A549 (cell line): Measurements from ENCODE around the gene BICD2. TPM values are rescaled to one million over a fixed set of nuclear protein-coding genes. Genes with fewer than 3 reads are reported as not detected.

Experiments used
- ATAC-seq, 2 experiments: fragments of 200-7000 bp in 1 of 2; fragments of >200 bp in 1 of 2; cut with Nextera tagmentation in 1 of 2; cut with Tn5 transposase in 1 of 2; 3 replicates each; pipeline versions ENCODE4 v1.8.0 to v1.9.1; 2018 to 2020; ENCODE audit warnings: mild to moderate bottlenecking in 1 of 2, moderate library complexity in 1 of 2
- CTCF ChIA-PET: fragments of 300-600 bp; sonication (Branson Sonifier 250); formaldehyde crosslinking; extraction: SDS; loops from one replicate; lab custom pipeline; 2021; ENCODE audit warnings: antibody characterized with exemption, inconsistent platforms; lab: Yijun Ruan, JAX
- POLR2A ChIA-PET: fragments of 350-600 bp; formaldehyde crosslinking; extraction: SDS; loops from one replicate; lab custom pipeline; 2021; ENCODE audit warnings: antibody characterized with exemption, inconsistent platforms; lab: Yijun Ruan, JAX
- DNase-seq, 2 experiments: peaks; one replicate each; pipeline versions ENCODE4 v3.0.0 to v3.0.0-alpha.2; 2011 to 2016; ENCODE audit warnings: low read depth in 1 of 2, low spot score in 1 of 2
- FAIRE-seq: peaks from 2 replicates; lab custom pipeline; 2011; peaks lifted over from hg19 to GRCh38; lab: Jason Lieb, UNC
- H3K27ac ChIP-seq, 2 experiments: fragments of >200 bp; sonication (Bioruptor Twin); formaldehyde crosslinking; 3 replicates each; pipeline ENCODE4 v1.5.1; 2016 to 2017
- H3K4me1 ChIP-seq: fragments of >200 bp; sonication (Bioruptor Twin); formaldehyde crosslinking; 3 replicates; pipeline ENCODE4 v1.6.1; 2016
- H3K4me2 ChIP-seq: fragments of >200 bp; sonication (Bioruptor Twin); formaldehyde crosslinking; 3 replicates; pipeline ENCODE4 v1.6.1; 2016
- H3K4me3 ChIP-seq: fragments of >200 bp; sonication (Bioruptor Twin); formaldehyde crosslinking; 3 replicates; pipeline ENCODE4 v1.5.1; 2016
- H3K9me3 ChIP-seq: fragments of >200 bp; sonication (Bioruptor Twin); formaldehyde crosslinking; 3 replicates; pipeline ENCODE4 v1.6.1; 2016
- ATOH8 ChIP-seq: fragments of 250-450 bp; sonication (Bioruptor Pico); IDR thresholded peaks from 2 replicates; pipeline ENCODE4 v1.5.0; 2020; ENCODE audit warnings: low read depth, mild to moderate bottlenecking, moderate library complexity
- BCL3 ChIP-seq: fragments of >200 bp; sonication (Bioruptor Twin); formaldehyde crosslinking; IDR thresholded peaks from 3 replicates; pipeline ENCODE4 v1.6.1; 2016
- CBX2 ChIP-seq: fragments of 200-600 bp; sonication (generic); IDR thresholded peaks from 2 replicates; pipeline ENCODE4 v1.6.1; 2016; ENCODE audit warnings: low read depth, mild to moderate bottlenecking, borderline replicate concordance
- CHD2 ChIP-seq: fragments of 150-350 bp; IDR thresholded peaks from 2 replicates; pipeline ENCODE4 v1.6.1; 2014; ENCODE audit warnings: low read length; ENCODE audit not compliant: partially characterized antibody
- CHD4 ChIP-seq: fragments of 200-600 bp; sonication (generic); IDR thresholded peaks from 2 replicates; pipeline ENCODE4 v1.6.1; 2016; ENCODE audit warnings: antibody characterized with exemption, mild to moderate bottlenecking, borderline replicate concordance
- EHMT2 ChIP-seq: fragments of 200-600 bp; sonication (generic); IDR thresholded peaks from 2 replicates; pipeline ENCODE4 v1.6.1; 2016; ENCODE audit warnings: antibody characterized with exemption, low read depth, mild to moderate bottlenecking, moderate library complexity
- ELK1 ChIP-seq: fragments of 150-350 bp; IDR thresholded peaks from 2 replicates; pipeline ENCODE4 v1.6.1; 2014; ENCODE audit warnings: low read depth, mild to moderate bottlenecking, low read length
- EP300 ChIP-seq, 2 experiments: fragments of >200 bp; sonication (Bioruptor Twin); formaldehyde crosslinking; IDR thresholded peaks; 2 replicates in 1 of 2; 3 replicates in 1 of 2; pipeline ENCODE4 v1.6.1; 2016 to 2017
- ESRRA ChIP-seq: fragments of 150-350 bp; IDR thresholded peaks from 2 replicates; pipeline ENCODE4 v1.6.1; 2014; ENCODE audit warnings: mild to moderate bottlenecking, low read length, borderline replicate concordance
- HMGXB4 ChIP-seq: fragments of 250-450 bp; sonication (Bioruptor Pico); IDR thresholded peaks from 2 replicates; pipeline ENCODE4 v1.5.0; 2021; ENCODE audit warnings: mild to moderate bottlenecking, moderate library complexity, borderline replicate concordance
- HOXA7 ChIP-seq: fragments of 250-450 bp; sonication (Bioruptor Pico); IDR thresholded peaks from 2 replicates; pipeline ENCODE4 v1.5.0; 2020; ENCODE audit warnings: mild to moderate bottlenecking, moderate library complexity
- JUN ChIP-seq, 2 experiments: fragments of >200 bp; sonication (Bioruptor Twin); formaldehyde crosslinking; IDR thresholded peaks; 2 replicates in 1 of 2; 3 replicates in 1 of 2; pipeline ENCODE4 v1.6.1; 2016 to 2017
- JUNB ChIP-seq: fragments of >200 bp; sonication (Bioruptor Twin); formaldehyde crosslinking; IDR thresholded peaks from 2 replicates; pipeline ENCODE4 v1.6.1; 2016
- MYC ChIP-seq: IDR thresholded peaks from 2 replicates; pipeline ENCODE4 v1.6.1; 2012; ENCODE audit warnings: mild to moderate bottlenecking, inconsistent platforms, low read length, improper control_type of control experiment, borderline replicate concordance
- PBX3 ChIP-seq: IDR thresholded peaks from 2 replicates; pipeline ENCODE4 v1.6.1; 2012
- POLR2A ChIP-seq: IDR thresholded peaks from 2 replicates; pipeline ENCODE4 v1.6.1; 2012; ENCODE audit warnings: mild to moderate bottlenecking, low read length
- POLR2AphosphoS2 ChIP-seq: conservative IDR thresholded peaks from 2 replicates; pipeline ENCODE4 v1.6.1; 2012; ENCODE audit warnings: low read length, improper control_type of control experiment, inconsistent platforms
- RAD21 ChIP-seq, 2 experiments: fragments of >200 bp in 1 of 2; sonication (Bioruptor Twin) in 1 of 2; formaldehyde crosslinking in 1 of 2; IDR thresholded peaks in 1 of 2; conservative IDR thresholded peaks in 1 of 2; 2 replicates in 1 of 2; 3 replicates in 1 of 2; pipeline ENCODE4 v1.6.1; 2012 to 2018; ENCODE audit warnings: inconsistent platforms in 1 of 2
- RARB ChIP-seq: fragments of 250-450 bp; sonication (Bioruptor Pico); IDR thresholded peaks from 2 replicates; pipeline ENCODE4 v1.8.0; 2021; ENCODE audit warnings: mild to moderate bottlenecking, moderate library complexity
- RFX5 ChIP-seq: fragments of 450-650 bp; IDR thresholded peaks from 2 replicates; pipeline ENCODE4 v1.7.1; 2014; ENCODE audit warnings: antibody characterized with exemption, mild to moderate bottlenecking, moderate library complexity
- SREBF2 ChIP-seq: fragments of 450-650 bp; IDR thresholded peaks from 2 replicates; pipeline ENCODE4 v1.6.1; 2014; ENCODE audit warnings: mild to moderate bottlenecking, moderate library complexity
- ZSCAN20 ChIP-seq: fragments of 250-450 bp; sonication (Bioruptor Pico); IDR thresholded peaks from 2 replicates; pipeline ENCODE4 v1.8.0; 2022; ENCODE audit warnings: mild to moderate bottlenecking, moderate library complexity
- WGBS: methylation state at CpG from one replicate; pipeline ENCODE4 v1.1.6; 2017; ENCODE audit errors: missing lambda C conversion rate; 5-methylcytosine and 5-hydroxymethylcytosine counted together
- polyA plus RNA-seq, 4 experiments: library from polyadenylated mRNA; depleted of rRNA in 3 of 4; stranded (reverse); fragments of >200 nt; fragmentation: RNase III in 1 of 4; extraction: RNeasy Plus Mini Kit Qiagen cat#74134 plus additional on column Dnase treatment in 1 of 4; gene quantifications; 2 replicates in 3 of 4; 3 replicates in 1 of 4; pipeline ENCODE4 v1.2.3, GENCODE V29; 2011 to 2017

The BICD2 gene
- polyA plus RNA-seq, 2 of the 4 experiments (the other 2 are of a cell fraction), result 10.2 to 26.1 TPM

GRCh38 chr9:92774274-92774673 is 9.6 kb upstream of the BICD2 start:
- ChIA-PET CTCF (interaction anchor here (0.9 to 2.9 kb wide), 4 partner anchors 11 to 35 kb away, joined by 3 to 17 read pairs (median 5); no protein-coding TSS in a partner anchor), POLR2A (no interaction called here)
- Histone ChIP-seq H3K4me2 (no peak overlapping the region), H3K9me3 (peaks cover 6% of the 10 kb centered on the region; the same call in 1 of the 3 replicates), H3K4me3 (no peak overlapping the region), H3K27ac (no peak overlapping the region), H3K4me1 (no peaks in the 10 kb centered on the region)
- DNase-seq (no peak), ATAC-seq (no peak), FAIRE-seq (no peak)
- no peak for TF ChIP-seq CHD4
- TF ChIP-seq POLR2A, result no peak
- no peak for TF ChIP-seq HMGXB4 (CRISPR knock-in tag)
- no peak for TF ChIP-seq BCL3
- no peak for TF ChIP-seq PBX3
- TF ChIP-seq HOXA7 (CRISPR knock-in tag), result no peak
- TF ChIP-seq ELK1, result no peak
- no peak for TF ChIP-seq JUNB
- TF ChIP-seq EHMT2, result no peak
- no peak for TF ChIP-seq CBX2
- no peak for TF ChIP-seq RFX5
- 87% methylated on average over 1 of the region's 1 CpG for WGBS

- 71% methylated on average over 3 of the region's 3 CpGs for WGBS
- peaks cover 2% of the 10 kb centered on the region; the same call in 1 of the 3 replicates for H3K9me3 ChIP-seq
- ATAC-seq, result no peak
- no peaks in the 10 kb centered on the region for H3K4me1 ChIP-seq
- H3K4me3 ChIP-seq, result no peak overlapping the region
- no peak for DNase-seq
- no peak overlapping the region for H3K4me2 ChIP-seq
- CTCF ChIA-PET, result interaction anchor here (0.9 to 2.9 kb wide), 3 partner anchors 10 to 17 kb away, joined by 3 to 17 read pairs (median 5); no protein-coding TSS in a partner anchor
- TF ChIP-seq CHD2 (no peak), EP300 (IDR thresholded peaks at IDR 0.05) (no peak), RAD21 (conservative IDR thresholded peaks at IDR 0.05 in 1 of 2, IDR thresholded peaks at IDR 0.05 in 1 of 2) (no peak), SREBF2 (no peak), HOXA7 (CRISPR knock-in tag) (no peak), JUN (IDR thresholded peaks at IDR 0.05) (no peak), POLR2AphosphoS2 (no peak), BCL3 (no peak), RFX5 (no peak), RARB (CRISPR knock-in tag) (no peak), CBX2 (no peak), MYC (no peak), ATOH8 (CRISPR knock-in tag) (no peak), ZSCAN20 (CRISPR knock-in tag) (no peak), ELK1 (no peak), ESRRA (no peak)
- no peak for FAIRE-seq
- H3K27ac ChIP-seq, result no peak overlapping the region
- POLR2A ChIA-PET, result no interaction called here
Measured at GRCh38 chr9:92773810-92774209, 9.2 kb upstream of the BICD2 start.
